Right hindlimb (tissue), 1 donor: ENCODE measurements around the gene NOL3.

Experiments used
- DNase-seq: peaks from one replicate; pipeline ENCODE4 v3.0.0-alpha.2; 2018

Gene NOL3

DNA sequence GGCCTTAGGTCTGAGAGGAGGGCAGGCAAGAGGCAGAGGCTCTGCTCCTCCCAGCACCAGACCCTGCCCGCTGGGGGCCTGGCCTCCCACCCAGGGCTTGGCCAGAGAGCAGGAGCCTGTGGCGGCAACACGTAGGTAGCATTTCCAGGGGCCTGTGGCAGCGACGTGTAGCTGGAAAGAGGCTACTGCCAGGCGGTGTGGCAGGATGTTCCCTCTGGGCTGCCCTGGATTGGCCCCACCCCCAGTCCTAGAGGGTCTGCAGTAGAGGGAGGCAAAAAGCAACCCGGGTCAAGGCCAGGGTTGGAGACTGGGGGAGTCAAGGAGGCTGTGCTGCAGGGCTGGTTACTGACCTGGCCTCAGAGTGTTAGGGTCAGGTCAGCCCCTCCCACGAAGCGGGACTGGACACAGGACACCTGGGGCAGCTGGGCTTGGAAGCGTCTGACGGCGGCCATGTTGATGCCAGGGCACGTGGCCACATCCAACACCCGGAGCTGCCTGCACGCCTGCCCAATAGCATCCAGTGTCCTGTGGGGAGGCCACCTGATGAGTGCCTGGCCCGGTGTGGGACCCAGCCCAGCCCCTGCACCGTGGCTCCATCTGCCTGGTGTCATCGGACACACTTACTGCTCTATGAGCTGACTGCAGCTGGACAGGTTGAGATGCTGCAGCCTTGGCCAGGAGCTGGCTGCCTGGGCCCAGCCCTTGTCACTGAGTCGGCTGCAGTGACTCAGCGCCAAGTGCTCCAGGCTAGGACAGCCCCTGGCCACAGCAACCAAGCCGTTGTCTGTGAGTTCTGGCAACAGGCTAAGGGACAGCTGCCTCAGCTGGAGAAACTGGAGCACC, 37.1 kb downstream of the NOL3 start:
- DNase-seq, result no peak

DNA sequence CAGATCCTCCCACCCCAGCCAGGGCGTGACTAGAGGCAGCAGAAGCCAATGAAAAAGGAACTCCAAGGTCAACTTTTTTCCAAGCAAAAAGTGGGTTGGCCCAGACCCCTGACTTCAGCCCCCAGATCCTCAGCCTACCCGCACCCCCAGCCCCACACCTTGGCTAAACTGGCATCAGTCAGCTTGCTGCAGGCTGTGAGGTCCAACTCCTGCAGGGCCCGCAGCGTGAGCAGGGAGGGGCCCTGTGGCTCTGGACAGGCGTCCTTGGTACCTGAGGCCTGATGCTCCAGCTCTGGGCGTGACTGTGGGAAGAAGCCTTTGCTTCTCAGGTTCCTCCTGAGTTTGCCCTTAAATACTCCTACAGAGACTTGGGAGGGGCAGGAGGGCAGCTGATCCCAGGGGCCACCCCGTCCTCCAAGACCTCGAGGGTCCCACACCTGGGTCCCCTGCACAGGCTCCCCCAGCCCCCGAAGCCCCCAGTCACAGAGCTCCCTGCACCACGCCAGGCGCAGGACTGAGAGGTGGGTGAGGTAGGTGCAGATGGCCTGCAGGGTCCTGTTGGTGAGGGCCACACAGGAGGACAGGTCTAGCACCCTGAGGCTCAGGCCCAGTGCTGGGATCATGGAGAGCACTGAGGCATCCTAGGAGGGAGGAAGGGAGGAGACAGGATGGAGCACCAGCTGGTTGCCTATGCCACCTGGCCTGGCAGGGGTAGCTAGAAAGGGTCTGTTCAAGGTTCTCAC, 38.0 kb downstream of the NOL3 start:
- DNase-seq, result no peak

DNA sequence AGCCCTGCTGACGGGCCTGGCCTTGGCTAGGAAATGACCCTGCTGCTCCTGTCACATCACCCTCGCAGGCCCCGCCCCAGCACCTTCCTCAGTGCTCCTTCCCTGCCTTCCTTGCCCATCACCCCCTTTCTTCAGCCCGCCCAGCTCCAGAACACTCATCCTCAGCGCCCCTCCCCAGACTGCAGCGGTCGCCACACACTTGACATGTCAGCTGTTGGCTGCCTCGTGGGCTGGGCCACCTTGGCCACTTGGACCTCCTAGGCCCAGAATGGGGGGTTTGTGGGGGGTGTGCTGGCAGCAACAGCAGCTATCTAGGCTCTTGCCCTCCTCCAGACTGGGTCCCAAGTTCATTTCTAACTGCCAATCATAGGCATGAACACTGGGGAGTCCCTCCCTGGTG, 39.2 kb downstream of the NOL3 start:
- no peak for DNase-seq

DNA sequence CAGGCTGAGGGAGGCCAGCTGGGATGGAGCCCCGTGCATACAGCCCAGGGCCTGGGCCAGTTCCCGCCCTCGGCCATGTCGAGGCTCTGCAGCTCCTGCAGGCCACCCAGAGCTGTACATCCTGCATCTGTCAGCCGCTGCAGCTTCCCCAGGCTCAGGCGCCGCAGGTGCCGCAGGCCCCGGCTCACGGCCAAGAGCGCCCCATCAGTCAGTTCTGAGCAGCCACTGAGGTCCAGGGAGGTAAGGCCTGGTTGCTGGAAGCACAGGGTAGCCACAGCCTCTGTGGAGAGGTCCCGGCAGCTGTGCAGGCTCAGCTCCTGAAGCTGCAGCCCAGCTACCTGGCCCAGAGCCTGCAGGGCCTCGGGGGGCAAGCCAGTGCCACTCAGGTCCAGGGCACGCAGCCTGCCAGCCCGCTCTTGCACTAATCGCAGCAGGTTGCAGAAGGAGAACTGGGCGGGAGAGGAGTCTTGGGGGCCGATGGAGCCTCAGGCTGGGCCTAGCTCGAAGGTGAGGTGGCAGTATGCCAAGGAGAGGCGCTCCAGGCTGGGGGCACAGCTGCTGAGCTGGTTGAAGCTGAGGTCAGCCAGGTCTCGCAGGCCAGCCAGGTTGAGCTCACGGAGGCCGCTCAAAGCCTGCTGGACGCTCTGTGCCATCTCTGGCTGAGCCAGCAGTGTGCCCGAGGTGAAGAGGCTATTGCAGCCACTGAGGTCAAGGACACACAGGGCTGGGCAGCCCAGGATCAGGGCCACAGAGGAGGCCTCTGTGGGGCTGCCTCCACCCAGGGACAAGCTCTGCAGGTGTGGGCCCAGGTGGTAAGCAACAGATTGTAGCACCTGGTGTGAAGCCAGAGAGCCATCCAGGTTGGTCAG, 40.0 kb downstream of the NOL3 start:
- no peak for DNase-seq

DNA sequence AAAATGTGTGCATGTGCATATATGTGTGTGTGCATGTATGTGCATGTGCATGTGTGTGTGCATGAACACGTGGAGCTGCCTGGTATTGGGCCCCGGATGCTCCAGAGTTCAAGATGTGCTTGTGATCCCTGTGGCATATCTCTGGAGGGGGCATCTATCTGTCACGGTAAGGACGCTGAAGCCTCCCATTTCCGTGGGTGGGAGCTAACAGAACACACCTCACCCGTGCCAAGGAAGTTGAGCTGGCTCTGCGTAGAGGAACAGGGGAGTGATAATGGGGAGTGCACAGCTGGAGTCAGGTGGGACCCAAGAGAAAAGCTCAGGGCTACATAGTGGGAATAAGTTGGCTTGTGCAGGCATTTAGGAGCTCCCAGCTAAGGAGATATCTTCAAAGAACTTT, 41.3 kb downstream of the NOL3 start:
- DNase-seq, result no peak

DNA sequence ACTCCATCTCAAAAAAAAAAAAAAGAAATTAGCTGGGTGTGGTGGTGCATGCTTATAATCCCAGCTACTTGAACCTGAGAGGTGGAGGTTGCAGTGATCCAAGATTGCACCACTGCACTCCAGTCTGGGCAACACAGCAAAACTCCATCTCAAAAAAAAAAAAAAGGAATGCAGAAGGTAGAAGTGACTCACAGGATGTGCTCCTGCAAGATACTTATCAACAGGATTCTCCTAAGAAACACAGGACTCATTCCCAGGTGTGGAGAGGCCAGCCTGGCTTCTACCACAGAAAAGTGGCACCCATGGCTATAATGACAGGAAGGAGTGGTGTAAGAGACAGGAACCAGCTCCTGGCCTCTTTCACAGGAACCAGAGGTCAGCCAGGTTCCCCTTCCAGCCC, 42.4 kb downstream of the NOL3 start:
- no peak for DNase-seq

DNA sequence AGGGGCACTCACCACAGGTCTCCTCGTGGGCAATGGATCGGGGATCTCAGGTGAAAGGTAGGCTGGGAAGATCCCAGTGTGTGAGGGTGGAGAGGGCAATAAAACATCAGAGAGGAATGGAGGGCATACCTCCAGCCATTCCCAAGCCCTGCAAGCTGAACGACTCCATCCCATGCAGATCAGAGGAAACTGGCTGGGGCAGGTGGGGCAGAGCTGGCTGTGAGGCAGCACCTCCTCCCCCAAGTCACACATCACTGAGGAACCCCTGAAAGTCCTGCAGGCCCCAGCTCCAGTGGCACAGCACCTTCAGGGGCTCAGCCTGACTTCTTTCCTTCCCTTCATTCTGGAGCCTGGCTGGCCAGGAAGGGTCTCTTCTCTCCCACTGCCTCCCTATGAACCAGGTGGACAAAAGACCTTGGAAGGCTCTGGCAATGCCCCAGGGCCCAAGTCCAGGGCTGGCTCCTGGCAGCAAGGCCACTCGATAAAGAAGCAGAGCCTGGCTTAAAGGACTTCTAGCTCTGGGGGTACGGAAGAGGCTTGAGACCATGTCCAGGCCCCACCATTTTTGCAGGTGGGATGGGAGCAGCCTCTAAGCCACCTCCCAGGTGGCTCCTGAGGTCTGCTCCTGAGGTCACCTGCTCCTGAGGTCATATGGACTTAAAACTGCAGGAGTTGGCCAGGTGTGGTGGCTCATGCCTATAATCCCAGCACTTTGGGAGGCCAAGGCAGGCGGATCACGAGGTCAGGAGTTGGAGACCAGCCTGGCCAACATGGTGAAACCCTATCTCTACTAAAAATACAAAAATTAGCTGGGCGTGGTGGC, 43.1 kb downstream of the NOL3 start:
- DNase-seq, result no peak

DNA sequence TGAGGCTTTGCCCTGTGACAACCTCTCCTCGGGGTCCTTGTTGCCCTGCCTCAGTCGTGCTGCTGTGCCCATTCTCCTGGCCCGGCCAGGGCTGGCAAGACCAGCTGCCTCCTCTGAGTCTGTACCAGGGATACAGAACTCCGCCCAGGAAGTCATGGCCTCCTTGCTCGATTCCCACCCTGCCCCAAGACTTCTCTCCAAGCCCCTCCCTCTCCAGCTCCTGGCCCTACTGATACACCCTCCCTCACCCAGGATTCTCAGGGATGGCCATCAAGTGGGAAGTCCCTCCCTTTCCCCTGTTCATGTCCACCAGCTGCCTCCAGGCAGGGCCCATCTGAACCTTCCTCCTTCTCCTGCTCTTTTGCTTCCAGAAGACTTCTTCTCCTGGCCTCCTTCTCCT, 45.4 kb downstream of the NOL3 start:
- no peak for DNase-seq

DNA sequence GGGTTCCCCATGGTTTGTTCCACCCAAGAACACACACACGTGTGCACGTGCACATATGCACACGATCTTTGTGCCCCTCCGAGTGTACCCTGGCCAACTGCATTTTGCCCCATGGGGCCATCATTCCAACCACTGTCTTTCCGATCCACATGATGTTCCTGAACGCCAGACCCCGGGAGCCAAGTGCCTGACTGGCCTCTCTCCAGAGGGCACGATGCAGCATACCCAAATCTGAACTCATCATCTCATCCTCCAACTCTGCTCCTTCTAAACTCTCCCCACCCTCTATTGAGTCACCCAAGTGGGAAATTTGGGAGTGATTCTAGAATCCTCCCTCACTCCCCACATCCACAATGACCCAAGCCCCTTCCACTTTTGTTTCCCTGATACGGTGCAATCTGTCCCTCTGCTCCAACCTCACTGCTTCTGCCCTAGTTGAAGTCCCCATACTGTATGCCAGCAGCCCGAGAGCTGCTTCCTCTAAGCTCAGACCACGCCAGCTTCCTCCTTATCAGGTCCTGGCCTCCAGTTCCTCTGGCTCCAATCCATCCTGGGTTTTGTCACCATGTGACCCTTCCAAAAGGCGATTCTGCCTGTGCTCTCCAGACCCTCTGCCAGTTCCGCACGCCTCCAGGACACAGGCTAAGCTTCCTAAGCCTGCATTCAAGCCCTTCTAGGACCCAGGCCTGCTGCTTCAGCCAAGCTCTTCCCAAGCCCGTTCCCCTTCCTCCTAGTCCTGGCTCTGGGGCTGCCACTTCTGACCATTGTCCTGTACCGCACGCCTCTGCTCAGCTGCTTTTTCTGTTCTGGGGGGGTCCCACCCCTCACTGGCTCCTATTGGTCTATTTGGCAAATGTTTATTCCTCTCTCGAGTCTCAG, 46.5 kb downstream of the NOL3 start:
- no peak for DNase-seq

DNA sequence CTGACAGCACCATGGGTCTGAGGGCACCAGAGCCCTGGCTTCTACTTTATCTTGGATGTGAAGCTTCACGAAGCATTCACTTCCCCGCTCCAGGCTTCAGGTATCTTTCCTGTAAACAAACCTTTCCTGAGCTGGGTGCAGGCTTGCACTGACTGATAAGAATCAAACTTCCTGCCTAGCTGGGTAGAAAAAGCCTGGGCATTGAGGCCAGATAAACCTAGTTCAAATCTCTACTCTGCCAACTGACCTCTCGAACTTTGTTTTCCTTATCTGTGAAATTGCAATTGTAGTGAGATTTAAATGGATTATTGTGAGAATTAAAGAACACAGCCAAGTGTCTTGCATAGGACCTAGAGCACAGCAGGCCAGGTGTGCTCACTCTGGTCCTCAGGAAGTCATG, 53.7 kb downstream of the NOL3 start:
- DNase-seq, result no peak
